Fibroblast of peridontal ligament (primary cell): ENCODE measurements around the gene ABCC1.
"Not testable (repeated sequence)": the region's sequence is repeated elsewhere in the genome, so short reads cannot be mapped to it uniquely, and the experiment has no call there.

Source experiments
- DNase-seq: peaks from one replicate; pipeline ENCODE4 v3.0.0-alpha.2; 2010; ENCODE audit errors: extremely low read depth

The ABCC1 gene

GRCh38 chr16:15949210-15950160 is at the start of gene ABCC1:
TSS of gene ABCC1 (plus strand) at chr16:15949616. CDS start at chr16:15949752, 136 bp downstream.
- no peak for DNase-seq

DNA sequence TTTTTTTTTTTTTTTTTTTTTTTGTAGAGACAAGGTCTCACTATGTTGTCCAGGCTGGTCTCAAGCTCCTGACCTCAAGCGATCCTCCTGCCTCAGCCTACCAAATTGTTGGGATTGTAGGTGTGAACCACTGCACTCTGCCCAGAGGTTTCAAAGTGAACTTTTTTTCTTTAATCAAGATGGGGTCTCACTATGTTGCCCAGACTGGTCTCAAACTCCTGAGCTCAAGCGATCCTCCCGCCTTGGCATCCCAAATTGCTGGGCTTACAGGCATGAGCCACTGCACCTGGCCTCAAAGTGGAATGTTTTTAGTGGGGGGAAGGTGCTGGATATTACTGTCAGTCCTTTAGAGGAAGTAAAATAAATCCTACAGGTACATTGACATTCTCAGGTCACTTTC is 49.1 kb upstream of the ABCC1 start:
- no peak for DNase-seq

DNA sequence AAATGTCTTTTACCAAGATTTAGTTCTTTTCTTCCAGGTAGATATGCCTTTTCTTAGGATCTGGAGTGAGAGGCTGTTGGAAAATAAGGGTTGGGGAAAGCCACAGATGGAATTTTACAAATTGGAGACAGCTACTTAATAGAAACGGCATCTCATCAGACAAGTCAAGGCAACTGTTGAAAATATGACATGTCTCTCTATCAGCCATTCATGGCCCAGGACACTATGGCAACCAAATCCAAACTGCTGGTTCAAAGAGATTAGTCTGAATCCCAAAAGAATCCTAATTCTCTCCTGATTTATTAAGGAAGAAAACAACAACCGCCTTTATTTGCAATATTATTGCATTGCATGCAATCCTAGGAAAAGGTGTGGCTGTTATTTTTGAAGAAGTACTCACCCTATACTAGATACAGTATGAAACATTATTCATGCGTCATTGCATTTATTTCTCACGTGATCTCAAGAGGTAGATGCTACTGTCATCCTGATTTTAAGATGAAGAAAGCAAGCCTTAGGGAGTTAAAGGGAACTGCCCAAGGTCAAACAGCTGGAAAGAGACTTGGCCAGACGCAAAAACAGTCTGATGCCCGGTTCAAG is 48.4 kb upstream of the ABCC1 start:
- no peak for DNase-seq

- DNase-seq: no peak
Measured at GRCh38 chr16:15903960-15904359, 45.5 kb upstream of the ABCC1 start.

DNA sequence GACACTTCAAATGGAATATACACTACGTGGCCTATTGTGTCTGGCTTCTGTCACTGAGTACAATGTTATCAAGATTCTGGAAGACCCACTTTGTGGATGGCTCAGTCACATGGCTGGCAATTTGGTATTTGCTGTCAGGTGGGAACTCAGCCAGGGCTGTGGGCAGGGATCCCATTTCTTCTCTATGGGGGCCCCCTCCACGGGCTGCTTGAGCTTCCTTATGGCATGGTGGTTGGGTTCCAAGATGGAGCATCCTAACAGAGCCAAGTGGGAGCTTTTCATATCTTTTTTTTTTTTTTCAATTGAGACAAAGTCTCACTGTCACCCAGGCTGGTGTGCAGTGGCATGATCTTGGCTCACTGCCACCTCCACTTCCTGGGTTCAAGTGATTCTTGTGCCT is 43.0 kb upstream of the ABCC1 start:
- DNase-seq: no peak

DNA sequence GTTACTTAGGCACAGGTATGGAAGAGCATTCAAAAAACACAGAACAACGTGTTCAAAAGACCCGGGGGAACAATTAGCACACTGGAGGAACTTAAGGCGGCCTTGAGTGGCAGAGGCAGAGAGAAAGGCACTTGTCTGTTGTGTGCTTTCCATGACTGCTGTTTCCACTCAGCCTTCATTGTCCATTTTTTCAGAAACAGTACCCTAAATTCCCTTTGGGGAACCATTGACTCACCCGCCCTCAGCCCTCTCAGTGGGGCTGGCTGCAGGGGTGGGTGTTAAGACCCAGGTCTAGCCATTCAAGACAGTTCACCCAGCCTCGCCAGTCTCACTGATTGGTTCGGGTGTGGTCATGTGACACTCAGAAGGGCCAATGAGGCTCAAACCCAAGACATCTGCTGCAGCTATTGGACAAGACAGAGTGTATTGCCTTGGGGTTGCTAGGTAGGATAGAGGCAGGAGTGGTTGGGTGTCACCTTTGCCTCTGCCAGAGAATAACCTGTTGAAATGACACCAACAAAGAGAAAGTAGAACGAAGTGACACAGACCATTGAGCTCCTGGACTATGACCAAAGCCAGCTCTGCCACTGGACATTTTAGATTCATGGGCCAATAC is 41.4 kb upstream of the ABCC1 start:
- DNase-seq: no peak

GRCh38 chr16:15911198-15911597 is 38.2 kb upstream of the ABCC1 start:
- no peak for DNase-seq

DNA sequence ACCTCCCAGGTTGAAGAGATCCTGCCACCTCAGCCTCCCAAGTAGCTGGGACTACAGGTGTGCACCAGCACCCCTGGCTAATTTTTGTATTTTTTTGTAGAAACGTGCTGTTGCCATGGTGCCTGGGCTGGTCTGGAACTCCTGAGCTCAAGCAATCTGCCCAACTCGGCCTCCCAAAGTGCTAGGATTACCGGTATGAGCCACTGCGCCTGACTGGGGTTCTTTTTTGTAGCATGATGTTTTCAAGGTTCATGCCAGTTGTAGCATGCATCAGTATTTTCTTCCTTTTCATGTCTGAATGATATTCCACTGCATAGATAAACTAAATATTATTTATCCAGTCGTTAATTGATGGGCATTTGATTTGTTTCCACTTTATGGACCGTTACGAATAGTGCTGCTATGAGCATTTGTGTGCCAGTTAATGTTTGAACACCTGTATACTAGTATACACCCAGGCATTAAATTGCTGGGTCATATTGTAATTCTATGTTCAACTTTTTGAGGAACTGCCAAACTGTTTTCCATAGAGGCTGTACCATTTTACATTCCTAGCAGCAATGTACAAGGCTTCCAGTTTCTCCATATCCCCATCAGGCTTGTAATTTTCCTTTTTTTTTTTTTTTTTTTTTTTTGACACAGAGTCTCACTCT is 36.2 kb upstream of the ABCC1 start:
- no peak for DNase-seq

- DNase-seq: no peak
Measured at GRCh38 chr16:15915555-15916081, 33.8 kb upstream of the ABCC1 start.

- no peak for DNase-seq
Measured at GRCh38 chr16:15916323-15916722, 33.1 kb upstream of the ABCC1 start.

DNA sequence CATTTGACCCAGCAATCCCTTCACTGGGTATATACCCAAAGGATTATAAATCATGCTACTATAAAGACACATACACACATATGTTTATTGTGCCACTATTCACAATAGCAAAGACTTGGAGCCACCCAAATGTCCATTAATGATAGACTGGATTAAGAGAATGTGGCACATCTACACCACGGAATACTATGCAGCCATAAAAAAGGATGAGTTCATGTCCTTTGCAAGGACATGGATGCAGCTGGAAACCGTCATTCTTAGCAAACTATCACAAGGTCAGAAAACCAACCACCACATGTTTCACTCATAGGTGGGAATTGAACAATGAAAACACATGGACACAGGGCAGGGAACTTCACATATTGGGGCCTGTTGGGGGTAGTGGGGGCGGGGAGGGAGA is 31.1 kb upstream of the ABCC1 start:
- not testable (repeated sequence) for DNase-seq

GRCh38 chr16:15919331-15919730 is 30.1 kb upstream of the ABCC1 start:
- DNase-seq: no peak

DNA sequence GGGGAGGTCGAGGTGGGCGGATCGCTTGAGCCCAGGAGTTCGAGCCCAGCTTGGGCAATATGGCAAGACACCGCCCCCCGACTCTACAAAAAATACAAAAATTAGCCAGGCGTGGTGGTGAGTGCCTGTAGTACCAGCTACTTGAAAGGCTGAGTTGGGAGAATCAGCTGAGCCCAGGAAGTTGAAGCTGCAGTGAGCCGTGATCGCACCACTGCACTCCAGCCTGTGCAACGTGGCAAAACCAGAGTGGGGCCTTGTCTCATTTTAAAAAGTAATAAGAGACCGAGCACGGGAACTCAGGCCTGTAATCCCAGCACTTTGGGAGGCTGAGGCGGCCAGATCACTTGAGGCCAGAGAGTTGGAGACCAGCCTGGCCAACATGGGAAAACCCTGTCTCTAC is 24.4 kb upstream of the ABCC1 start:
- no peak for DNase-seq

DNA sequence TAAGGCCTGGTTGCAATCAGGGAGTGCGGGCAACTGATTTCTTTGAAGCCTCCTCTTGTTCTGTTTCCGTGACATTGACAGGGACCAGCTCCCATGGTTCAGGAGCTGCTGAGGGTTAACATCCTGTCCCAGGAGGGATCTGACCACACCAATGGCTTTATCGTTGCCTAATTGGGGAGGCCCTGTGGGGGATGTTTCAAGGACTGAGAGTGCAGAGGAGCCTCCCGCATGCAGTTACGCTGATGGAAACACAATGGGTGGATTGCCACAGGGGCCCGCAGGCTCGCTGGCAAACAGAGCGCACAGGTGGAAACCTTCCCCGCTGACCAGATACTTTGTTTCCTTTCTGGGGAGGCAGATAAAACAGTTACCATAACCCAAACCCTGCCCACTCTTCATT is 23.8 kb upstream of the ABCC1 start:
- DNase-seq: no peak

DNA sequence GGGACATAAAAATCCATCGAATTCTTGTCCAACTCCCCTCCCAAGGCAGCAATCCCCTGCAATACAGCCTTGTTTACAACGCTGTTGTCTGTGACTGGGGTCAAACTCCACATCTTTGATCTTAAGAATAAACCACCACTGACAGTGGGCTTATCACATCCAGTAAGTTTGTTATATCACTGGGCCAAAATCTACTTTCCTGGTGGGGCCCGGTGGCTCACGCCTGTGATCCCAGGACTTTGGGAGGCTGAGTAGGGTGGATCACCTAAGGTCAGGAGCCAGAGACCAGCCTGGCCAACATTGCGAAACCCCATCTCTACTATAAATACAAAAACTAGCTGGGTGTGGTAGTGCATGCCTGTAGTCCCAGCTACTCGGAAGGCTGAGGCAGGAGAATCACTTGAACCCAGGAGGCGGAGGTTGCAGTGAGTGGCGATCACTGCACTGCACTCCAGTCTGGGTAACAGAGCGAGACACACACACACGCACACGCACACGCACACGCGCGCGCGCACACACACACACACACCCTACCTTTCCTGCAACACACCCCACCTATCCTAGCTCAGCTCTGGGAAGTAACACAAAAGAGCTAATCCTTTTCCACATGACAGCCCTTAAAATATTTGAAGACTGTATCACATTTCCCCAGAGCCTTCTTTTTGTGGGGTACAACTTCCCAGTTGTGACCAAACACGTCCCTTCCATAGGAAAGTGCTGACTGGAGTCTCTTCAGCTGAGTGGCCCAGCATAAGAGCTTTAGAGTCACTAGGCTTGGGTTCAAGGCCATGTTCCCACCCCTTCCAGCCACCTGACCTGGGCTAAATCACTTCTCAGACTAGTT is 20.9 kb upstream of the ABCC1 start:
- no peak for DNase-seq

- DNase-seq: no peak
Measured at GRCh38 chr16:15932939-15933338, 16.5 kb upstream of the ABCC1 start.

- DNase-seq: no peak
Measured at GRCh38 chr16:15933781-15934180, 15.6 kb upstream of the ABCC1 start.

DNA sequence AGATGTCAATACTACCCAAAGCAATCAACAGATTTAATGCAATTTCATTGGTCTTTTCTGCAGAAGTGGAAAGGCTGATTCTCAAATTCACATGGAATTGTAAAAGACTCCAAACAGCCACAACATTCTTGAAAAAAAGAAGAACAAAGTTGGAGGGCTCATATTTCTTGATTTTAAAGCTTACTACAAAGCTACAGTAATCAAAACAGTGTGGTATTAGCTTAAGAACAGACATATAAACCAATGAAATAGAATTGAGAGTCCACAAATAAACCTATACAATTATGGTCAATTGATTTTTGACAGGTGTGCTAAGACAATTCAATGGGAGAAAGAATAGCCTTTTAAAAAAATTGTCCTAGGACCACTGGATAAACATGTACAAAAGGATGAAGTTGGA is 14.4 kb upstream of the ABCC1 start:
- DNase-seq: no peak

DNA sequence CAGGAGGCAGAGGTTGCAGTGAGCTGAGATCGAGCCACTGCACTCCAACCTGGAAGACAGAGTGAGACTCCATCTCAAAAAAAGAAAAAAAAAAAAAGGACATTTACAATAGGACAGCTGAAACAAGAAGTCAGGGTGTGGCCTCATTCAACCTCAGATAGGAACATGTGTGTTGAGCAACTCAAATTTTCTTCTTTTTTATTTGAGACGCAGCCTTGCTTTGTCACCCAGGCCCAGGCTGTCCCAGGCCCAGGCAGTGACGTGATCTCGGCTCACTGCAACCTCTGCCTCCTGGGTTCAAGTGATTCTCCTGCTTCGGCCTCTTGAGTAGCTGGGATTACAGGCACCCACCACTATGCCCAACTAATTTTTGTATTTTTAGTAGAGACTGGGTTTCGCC is 12.6 kb upstream of the ABCC1 start:
- not testable (repeated sequence) for DNase-seq

DNA sequence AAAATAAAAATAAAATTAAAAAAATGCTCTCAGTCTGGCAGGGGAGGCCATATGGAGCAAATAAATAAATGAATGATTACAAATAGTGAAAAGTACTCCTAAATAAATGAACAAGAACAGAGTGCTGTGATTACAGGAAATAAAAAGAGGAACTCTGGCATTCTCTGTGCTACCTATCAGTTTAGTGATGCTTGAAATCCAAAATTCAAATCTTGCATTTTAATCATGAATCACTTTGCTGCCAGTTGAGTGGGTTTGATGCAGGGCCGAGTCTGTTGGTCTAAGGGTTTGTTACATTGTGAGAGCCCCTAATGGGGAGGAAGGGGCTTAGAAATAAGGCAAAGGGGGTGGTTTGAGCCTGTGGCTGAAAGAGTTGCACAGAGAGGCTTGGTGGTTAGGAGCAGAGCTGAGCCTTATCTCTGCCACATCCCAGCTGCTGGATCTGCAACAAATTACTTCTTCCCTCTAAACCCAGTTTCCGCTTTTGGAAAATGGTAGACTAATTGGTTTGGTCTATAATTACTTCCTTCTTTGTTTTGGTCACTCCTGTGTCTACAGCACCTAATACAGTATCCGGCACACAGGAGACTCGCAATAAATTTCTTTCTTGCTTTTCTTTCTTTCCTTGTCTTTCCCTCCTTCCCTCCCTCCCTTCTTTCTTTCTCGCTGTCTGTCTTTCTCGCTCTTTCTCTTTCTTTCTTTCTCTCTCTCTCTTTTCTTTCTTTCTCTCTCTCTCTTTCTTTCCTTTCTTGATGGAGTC is 6.3 kb upstream of the ABCC1 start:
- DNase-seq: no peak
